GM19193 (cell line): ENCODE results near the gene CKB.

Experiments
- POLR2A ChIP-seq: IDR thresholded peaks from 4 replicates; pipeline ENCODE4 v1.6.1; 2011; ENCODE audit not compliant: insufficient read depth, insufficient read length; ENCODE audit errors: extremely low read depth

CKB gene

DNA sequence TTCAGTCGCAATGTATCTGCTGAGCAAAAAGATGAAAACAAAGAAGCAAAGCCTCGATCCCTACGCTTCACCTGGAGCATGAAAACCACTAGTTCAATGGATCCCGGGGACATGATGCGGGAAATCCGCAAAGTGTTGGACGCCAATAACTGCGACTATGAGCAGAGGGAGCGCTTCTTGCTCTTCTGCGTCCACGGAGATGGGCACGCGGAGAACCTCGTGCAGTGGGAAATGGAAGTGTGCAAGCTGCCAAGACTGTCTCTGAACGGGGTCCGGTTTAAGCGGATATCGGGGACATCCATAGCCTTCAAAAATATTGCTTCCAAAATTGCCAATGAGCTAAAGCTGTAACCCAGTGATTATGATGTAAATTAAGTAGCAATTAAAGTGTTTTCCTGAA is 19.8 kb downstream of the CKB start:
- TF ChIP-seq POLR2A: no peak

DNA sequence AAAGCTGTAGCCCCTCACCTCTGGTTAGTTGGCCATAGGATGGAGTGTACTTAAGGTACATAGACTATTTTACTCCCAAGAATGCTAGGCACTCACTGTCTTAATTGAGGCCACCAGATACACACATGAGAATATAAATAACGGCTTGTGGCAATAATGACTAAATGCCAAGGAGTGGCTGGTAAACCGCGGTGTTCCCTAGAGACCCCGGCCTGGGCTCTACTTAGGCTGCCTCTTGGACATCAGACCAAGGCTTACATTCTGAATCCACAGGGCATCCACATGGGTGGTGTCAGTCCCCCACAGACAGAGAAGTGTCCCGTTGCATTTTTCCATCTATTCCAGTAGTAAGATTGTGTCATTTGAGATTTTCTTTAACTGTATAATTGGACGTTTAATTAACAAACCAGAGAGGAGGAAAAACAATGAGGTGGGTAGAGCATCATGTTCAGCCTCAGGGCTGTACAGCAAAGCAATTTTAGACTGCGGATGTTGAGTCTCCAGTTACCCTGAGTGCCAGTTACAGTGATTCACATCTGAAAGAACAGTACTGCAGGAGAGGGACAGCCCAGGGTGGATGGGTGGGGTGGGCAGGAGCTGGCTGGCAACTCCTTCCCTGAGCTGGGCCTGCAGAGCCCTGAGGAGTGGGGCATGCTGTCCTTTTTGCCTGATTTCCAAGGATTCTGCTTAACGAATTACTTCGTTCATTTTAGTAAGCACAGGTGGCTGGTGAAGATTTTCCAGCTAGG is 20.5 kb downstream of the CKB start:
- no peak for TF ChIP-seq POLR2A

GRCh38 chr14:103501041-103501870 is 21.4 kb downstream of the CKB start:
- TF ChIP-seq POLR2A: no peak

DNA sequence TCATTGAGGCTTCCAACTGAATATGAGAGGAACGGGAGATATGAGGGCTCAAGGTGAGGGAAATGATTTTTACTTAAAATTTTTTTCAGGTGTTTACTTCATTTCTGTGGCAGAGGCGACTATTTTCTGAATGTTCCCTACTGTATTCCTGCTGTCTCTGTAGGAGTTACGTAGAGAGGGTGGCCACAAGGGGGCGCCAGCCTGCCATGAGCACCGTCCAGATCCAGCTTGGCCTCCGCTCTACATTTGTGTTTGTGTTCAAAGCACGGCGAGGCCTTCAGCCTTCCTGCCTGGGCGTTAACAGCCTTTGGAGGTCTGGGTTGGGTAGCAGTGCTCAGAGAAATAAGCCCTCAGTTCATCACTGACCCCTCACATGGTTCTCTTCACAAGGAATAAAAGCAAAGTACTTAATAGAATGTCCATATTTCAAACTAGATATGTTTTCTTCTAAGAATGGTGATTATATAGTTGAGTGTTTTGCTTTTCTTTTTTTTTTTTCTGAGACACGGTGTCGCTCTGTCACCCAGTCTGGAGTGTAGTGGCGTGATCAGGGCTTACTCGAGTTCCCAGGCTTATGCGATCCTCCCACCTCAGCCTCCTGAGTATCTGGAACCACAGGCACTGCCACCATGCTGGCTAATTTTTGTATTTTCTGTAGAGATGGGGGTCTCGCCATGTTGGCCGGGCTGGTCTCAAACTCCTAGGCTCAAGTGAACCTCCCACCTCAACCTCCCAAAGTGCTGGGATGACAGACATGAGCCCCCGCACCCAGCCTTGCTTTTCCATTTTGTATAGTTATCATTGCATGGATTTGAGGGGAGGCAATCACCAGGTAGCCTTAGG is 22.3 kb downstream of the CKB start:
- no peak for TF ChIP-seq POLR2A

GRCh38 chr14:103499709-103500108 is 22.9 kb downstream of the CKB start:
- TF ChIP-seq POLR2A: no peak

DNA sequence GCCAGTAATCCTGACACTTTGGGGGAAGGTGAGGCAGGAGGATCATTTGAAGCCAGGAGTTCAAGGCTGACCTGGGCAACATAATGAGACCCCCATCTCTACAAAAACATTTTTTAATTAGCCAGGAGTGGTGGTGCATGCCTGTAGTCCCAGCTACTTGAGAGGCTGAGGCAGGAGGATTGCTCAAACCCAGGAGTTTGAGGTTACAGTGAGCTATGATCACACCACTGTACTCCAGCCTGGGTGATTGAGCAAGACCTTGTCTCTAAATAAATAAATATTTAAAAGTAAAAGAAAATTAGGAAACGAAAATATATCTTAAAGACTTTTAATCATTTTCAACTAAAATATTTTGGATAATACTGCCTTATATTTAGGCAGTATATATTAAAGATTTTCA is 25.9 kb downstream of the CKB start:
- TF ChIP-seq POLR2A: no peak

DNA sequence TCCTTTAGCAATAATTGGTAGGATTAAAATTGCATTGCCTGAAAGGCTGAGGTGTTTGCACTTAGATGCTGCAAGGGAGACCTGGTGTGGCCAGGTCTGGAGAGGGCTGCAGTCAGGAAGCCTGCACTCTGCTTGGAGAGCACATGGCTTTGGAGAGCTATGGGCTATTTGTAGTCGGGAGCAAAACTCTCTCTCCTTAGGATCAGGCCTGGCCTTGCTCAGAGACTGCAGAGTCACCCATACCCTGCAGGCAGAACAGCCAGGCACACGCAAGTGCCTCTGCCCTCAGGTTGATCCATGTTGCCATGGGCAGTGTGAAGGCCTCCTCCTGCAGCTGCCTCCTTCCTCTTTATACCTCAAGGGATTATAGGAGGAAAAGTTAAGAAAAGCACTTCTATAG is 26.8 kb downstream of the CKB start:
- no peak for TF ChIP-seq POLR2A

DNA sequence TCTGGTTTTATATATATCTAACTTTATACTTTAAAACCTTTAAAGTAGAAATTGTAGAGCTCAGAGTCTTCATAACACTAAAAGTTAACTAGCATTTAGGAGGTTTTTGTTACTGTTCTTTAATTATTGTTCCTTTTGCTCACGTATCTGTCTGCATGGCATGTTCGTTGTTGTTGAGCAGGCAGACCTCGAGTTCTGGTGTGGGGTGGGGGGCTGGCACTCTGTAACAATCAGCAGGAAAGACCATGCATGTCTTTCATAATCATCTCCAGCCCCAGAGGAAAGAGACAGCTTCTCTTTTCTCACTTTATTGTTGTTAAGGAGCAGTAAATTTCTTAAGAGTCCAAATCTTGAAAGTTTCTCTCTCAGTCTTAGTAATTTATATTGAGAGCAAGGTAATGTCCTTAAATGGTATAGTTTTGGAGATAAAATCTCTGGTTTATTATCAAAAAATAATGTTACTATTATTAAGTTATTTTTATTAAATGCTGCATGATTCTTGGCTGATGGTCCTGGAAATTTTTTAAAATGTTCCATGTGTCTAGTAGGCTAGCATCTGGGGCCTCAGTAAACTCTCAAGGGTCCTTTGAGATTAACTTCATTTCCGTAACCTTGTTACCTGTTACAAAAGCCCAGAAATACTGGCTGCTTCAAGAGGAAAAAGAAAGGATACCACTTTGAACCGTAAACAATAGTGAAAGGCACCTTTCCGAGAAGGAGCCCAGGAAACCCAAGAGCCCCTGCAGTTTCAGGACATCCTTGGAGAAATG is 30.3 kb downstream of the CKB start:
- no peak for TF ChIP-seq POLR2A

GRCh38 chr14:103491691-103492090 is 30.9 kb downstream of the CKB start:
- no peak for TF ChIP-seq POLR2A

- TF ChIP-seq POLR2A: no peak
These were observed 33.0 kb downstream of the CKB start for GRCh38 chr14:103489621-103490020.

DNA sequence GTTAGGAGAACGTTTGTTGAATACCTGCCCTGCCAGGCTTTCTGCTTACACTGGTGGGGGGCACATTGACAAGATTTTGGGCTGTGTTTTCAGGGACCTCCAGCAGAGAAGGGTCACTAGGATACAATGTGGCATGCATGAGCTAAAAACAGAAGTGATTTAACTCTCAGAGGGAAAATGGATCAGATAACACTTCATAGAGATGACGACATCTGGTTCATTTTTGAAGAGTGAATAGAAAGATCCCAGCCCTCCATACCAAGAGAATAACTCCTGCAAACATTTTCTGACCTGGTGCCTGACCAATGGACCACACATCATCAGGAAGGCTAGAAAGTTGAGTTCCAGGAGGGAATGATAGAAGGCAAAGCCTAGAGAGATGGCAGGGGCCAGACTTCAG is 33.7 kb downstream of the CKB start:
- no peak for TF ChIP-seq POLR2A

DNA sequence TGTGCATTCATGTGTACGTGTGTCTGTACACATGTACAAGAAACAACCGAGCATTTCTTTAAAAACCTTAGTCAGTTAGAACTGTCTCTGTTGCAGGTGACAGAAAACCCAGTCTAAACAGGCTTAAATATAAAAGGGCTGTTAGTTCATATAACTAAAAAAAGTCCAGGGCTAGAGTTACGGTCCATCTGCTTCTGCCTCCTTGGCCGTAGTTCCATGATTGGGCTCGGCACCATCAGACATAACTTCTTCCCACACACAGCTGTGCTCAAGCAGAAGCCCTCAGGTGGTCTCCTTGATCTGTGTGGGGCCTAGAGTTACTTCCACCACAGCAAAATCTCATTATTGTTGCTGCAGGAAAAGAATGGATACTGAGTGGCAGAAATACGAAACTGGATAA is 34.6 kb downstream of the CKB start:
- no peak for TF ChIP-seq POLR2A

GRCh38 chr14:103485504-103485903 is 37.1 kb downstream of the CKB start:
- no peak for TF ChIP-seq POLR2A

- TF ChIP-seq POLR2A: no peak
These were observed 39.0 kb downstream of the CKB start for GRCh38 chr14:103483600-103483999.
